Smooth muscle cell (in vitro differentiated cells): Measurements from ENCODE around the gene CTNNA2. TPM values are rescaled to one million over a fixed set of nuclear protein-coding genes. Genes with fewer than 3 reads are reported as not detected.
A peak's percentile ranks its signal among the peaks of the same experiment; 100 is the strongest.

Experiments used
- DNase-seq: peaks from one replicate; lab custom pipeline; 2025; ENCODE audit not compliant: unreplicated experiment; lab: John Stamatoyannopoulos, UW
- H2AFZ ChIP-seq: fragments of 200-600 bp; sonication (generic); 2 replicates; pipeline ENCODE4 v1.6.0; 2016; ENCODE audit warnings: antibody characterized with exemption, low read depth, mild to moderate bottlenecking
- H3F3A ChIP-seq: fragments of 200-600 bp; sonication (generic); 2 replicates; pipeline ENCODE4 v1.6.0; 2017; ENCODE audit warnings: antibody characterized with exemption, low read depth
- H3K27ac ChIP-seq: fragments of 200-600 bp; sonication (generic); 2 replicates; pipeline ENCODE4 v1.5.1; 2016; ENCODE audit warnings: low read depth, mild to moderate bottlenecking
- H3K27me3 ChIP-seq: fragments of 200-600 bp; sonication (generic); 2 replicates; pipeline ENCODE4 v1.6.1; 2016; ENCODE audit warnings: low read depth, mild to moderate bottlenecking
- H3K36me3 ChIP-seq: fragments of 200-600 bp; sonication (generic); 2 replicates; pipeline ENCODE4 v1.5.1; 2016; ENCODE audit warnings: low read depth
- H3K4me1 ChIP-seq: fragments of 200-600 bp; sonication (generic); 2 replicates; pipeline ENCODE4 v1.5.1; 2016; ENCODE audit warnings: low read depth
- H3K4me2 ChIP-seq: fragments of 200-600 bp; sonication (generic); 2 replicates; pipeline ENCODE4 v1.6.0; 2016; ENCODE audit warnings: mild to moderate bottlenecking
- H3K4me3 ChIP-seq: fragments of 200-600 bp; sonication (generic); 2 replicates; pipeline ENCODE4 v1.5.1; 2016; ENCODE audit warnings: mild to moderate bottlenecking
- H3K79me2 ChIP-seq: fragments of 200-600 bp; sonication (generic); 2 replicates; pipeline ENCODE4 v1.6.0; 2016; ENCODE audit warnings: low read depth, mild to moderate bottlenecking
- H3K9ac ChIP-seq: fragments of 200-600 bp; sonication (generic); 2 replicates; pipeline ENCODE4 v1.6.0; 2016; ENCODE audit warnings: low read depth
- H3K9me3 ChIP-seq: fragments of 200-600 bp; sonication (generic); replicated peaks from 2 replicates; pipeline ENCODE4 v1.5.1; 2016; ENCODE audit warnings: low read depth
- H4K20me1 ChIP-seq: fragments of 200-600 bp; sonication (generic); 2 replicates; pipeline ENCODE4 v1.6.0; 2016; ENCODE audit warnings: low read depth
- CTCF ChIP-seq: fragments of 200-600 bp; sonication (generic); IDR thresholded peaks from 2 replicates; pipeline ENCODE4 v1.5.1; 2017; ENCODE audit warnings: borderline replicate concordance, mild to moderate bottlenecking, antibody characterized with exemption; ENCODE audit not compliant: insufficient read depth, poor library complexity, severe bottlenecking
- WGBS: methylation state at CpG from one replicate; pipeline ENCODE4 v1.1.7; 2016; ENCODE audit warnings: low lambda C conversion rate; 5-methylcytosine and 5-hydroxymethylcytosine counted together
- polyA plus RNA-seq: library from polyadenylated mRNA; unstranded; fragments of >200 nt; fragmentation: Nextera tagmentation; extraction: Ambion mirVana; gene quantifications from 2 replicates; pipeline ENCODE4 v1.2.1, GENCODE V29; 2016
- total RNA-seq: library from RNA; depleted of rRNA; stranded (reverse); fragments of >200 nt; gene quantifications from 2 replicates; pipeline ENCODE4 v1.2.3, GENCODE V29; 2014

Gene CTNNA2
- total and polyA plus RNA-seq, 2 experiments from 2014 or later, result not detected

- no peaks in the 10 kb centered on the region for H3K27me3 ChIP-seq
- H3K9ac ChIP-seq, result no peak overlapping the region
- no peak overlapping the region for H3K4me2 ChIP-seq
- H2AFZ ChIP-seq, result no peak overlapping the region
- WGBS, result 94% methylated on average over 2 of the region's 2 CpGs
- H3F3A ChIP-seq, result no peaks in the 10 kb centered on the region
- TF ChIP-seq CTCF, result no peak
- no peak for DNase-seq
- H3K36me3 ChIP-seq, result no peaks in the 10 kb centered on the region
- H4K20me1 ChIP-seq, result no peaks in the 10 kb centered on the region
- no peaks in the 10 kb centered on the region for H3K4me1 ChIP-seq
- H3K79me2 ChIP-seq, result no peaks in the 10 kb centered on the region
- no peak overlapping the region for H3K27ac ChIP-seq
- no peak overlapping the region for H3K4me3 ChIP-seq
- no peaks in the 10 kb centered on the region for H3K9me3 ChIP-seq
Observed at GRCh38 chr2:79985571-79985970, 472.7 kb downstream of the CTNNA2 start.

DNA sequence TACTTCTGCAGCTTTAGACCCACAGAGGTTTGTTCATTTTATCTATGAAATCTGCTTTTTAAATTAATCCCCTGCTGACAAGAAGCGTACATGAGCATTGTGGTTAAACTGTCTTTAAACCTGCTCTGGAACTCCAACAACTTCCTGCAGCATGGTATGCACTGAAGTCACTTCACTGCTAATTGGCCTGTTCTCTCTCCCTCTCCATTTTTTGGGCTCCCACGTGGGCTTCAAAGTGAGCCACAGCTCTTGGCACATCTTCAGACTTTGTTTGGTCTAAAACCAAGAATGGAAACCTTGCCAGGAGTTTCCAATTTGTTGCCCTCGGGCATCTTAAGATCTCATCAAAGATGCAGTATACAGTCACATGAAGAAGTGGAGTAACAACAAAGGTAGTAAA lies 480.3 kb downstream of the CTNNA2 start:
- Histone ChIP-seq H3K27ac (no peak overlapping the region), H3K27me3 (no peaks in the 10 kb centered on the region), H3K4me1 (peaks cover 5% of the 10 kb centered on the region), H3K4me3 (no peak overlapping the region), H3K4me2 (no peak overlapping the region), H3F3A (peaks cover 8% of the 10 kb centered on the region), H3K36me3 (no peaks in the 10 kb centered on the region), H3K79me2 (no peaks in the 10 kb centered on the region), H3K9ac (no peak overlapping the region), H3K9me3 (no peaks in the 10 kb centered on the region), H2AFZ (peak overlapping the region; percentile 4), H4K20me1 (no peaks in the 10 kb centered on the region)
- WGBS, result 42% methylated on average over 3 of the region's 3 CpGs
- no peak for DNase-seq
- no peak for TF ChIP-seq CTCF

DNA sequence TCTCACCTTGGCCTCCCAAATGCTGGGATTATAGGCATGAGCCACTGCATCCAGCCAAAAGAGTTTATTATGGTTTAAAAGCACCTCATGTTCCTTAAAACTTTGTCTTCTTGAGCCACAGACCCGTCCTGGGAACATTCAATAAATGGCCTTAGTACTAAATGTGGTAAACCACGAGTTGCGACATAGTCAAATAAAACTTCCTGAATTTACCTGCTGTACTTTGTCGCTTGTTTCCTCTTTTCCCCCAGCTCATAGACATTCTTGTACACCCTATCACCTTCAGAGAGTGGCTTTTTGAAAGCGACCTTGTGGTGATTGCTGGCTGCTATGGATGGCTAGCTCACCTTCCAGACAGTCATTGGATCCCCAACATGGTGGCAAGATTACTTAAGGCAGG lies 481.3 kb downstream of the CTNNA2 start:
- H3K79me2 ChIP-seq, result no peaks in the 10 kb centered on the region
- H3K4me3 ChIP-seq, result no peak overlapping the region
- no peak for DNase-seq
- no peaks in the 10 kb centered on the region for H4K20me1 ChIP-seq
- no peaks in the 10 kb centered on the region for H3K27me3 ChIP-seq
- peaks cover 9% of the 10 kb centered on the region for H3K4me1 ChIP-seq
- 45% methylated on average over 5 of the region's 5 CpGs for WGBS
- no peak overlapping the region for H3K9ac ChIP-seq
- peak overlapping the region; percentile 60 for H3K27ac ChIP-seq
- H3K9me3 ChIP-seq, result no peaks in the 10 kb centered on the region
- no peak overlapping the region for H3K4me2 ChIP-seq
- TF ChIP-seq CTCF, result no peak
- peaks cover 17% of the 10 kb centered on the region for H3F3A ChIP-seq
- H2AFZ ChIP-seq, result no peak overlapping the region
- H3K36me3 ChIP-seq, result no peaks in the 10 kb centered on the region

GRCh38 chr2:79994965-79995364 lies 482.1 kb downstream of the CTNNA2 start:
- TF ChIP-seq CTCF, result no peak
- no peaks in the 10 kb centered on the region for H4K20me1 ChIP-seq
- H3K9me3 ChIP-seq, result no peaks in the 10 kb centered on the region
- H3K79me2 ChIP-seq, result no peaks in the 10 kb centered on the region
- H3K9ac ChIP-seq, result no peak overlapping the region
- H3K4me1 ChIP-seq, result peaks cover 11% of the 10 kb centered on the region
- no peak for DNase-seq
- H3K27me3 ChIP-seq, result no peaks in the 10 kb centered on the region
- H3K4me2 ChIP-seq, result peak overlapping the region; percentile 1
- H3K4me3 ChIP-seq, result no peak overlapping the region
- no peaks in the 10 kb centered on the region for H3K36me3 ChIP-seq
- no peak overlapping the region for H2AFZ ChIP-seq
- peak overlapping the region; percentile 60 for H3K27ac ChIP-seq
- peaks cover 21% of the 10 kb centered on the region for H3F3A ChIP-seq
